Calu3 (cell line): ENCODE measurements around the gene SLC12A8. TPM values are rescaled to one million over a fixed set of nuclear protein-coding genes. Genes with fewer than 3 reads are reported as not detected.
A peak's percentile ranks its signal among the peaks of the same experiment; 100 is the strongest.

ENCODE experiments used
- BruUV-seq: library from RNA; stranded (reverse); fragments of 400-500 nt; replicated peaks from 2 replicates; lab custom pipeline; 2021; lab: Mats Ljungman, UMichigan
- CTCF ChIA-PET: fragments of 300-600 bp; sonication (Branson Sonifier 250); formaldehyde crosslinking; loops from one replicate; lab custom pipeline; 2022; ENCODE audit warnings: antibody characterized with exemption; lab: Charles Lee
- DNase-seq: peaks from one replicate; pipeline ENCODE4 v3.0.0; 2022
- H3K27ac Mint-ChIP-seq: one replicate; pipeline ENCODE4 v1.8.0; 2022; ENCODE audit warnings: mixed read lengths; ENCODE audit not compliant: unreplicated experiment
- H3K27me3 Mint-ChIP-seq: one replicate; pipeline ENCODE4 v1.8.0; 2022; ENCODE audit warnings: mixed read lengths; ENCODE audit not compliant: unreplicated experiment
- H3K36me3 Mint-ChIP-seq: one replicate; pipeline ENCODE4 v1.8.0; 2022; ENCODE audit warnings: mild to moderate bottlenecking, moderate library complexity, mixed read lengths; ENCODE audit not compliant: insufficient read depth, unreplicated experiment
- H3K4me1 Mint-ChIP-seq: one replicate; pipeline ENCODE4 v1.8.0; 2022; ENCODE audit warnings: mild to moderate bottlenecking, low read depth, mixed read lengths; ENCODE audit not compliant: unreplicated experiment
- H3K4me3 Mint-ChIP-seq: one replicate; pipeline ENCODE4 v1.8.0; 2022; ENCODE audit warnings: mild to moderate bottlenecking, low read depth, moderate library complexity, mixed read lengths; ENCODE audit not compliant: unreplicated experiment
- H3K9me3 Mint-ChIP-seq: one replicate; pipeline ENCODE4 v1.8.0; 2022; ENCODE audit warnings: low read depth, mixed read lengths; ENCODE audit not compliant: unreplicated experiment
- CTCF ChIP-seq: fragments of 200-600 bp; IDR thresholded peaks from one replicate; pipeline ENCODE4 v1.8.0; 2022; ENCODE audit warnings: antibody characterized with exemption; ENCODE audit not compliant: unreplicated experiment
- intact Hi-C: fragments of 100-400 bp; cut with micrococcal nuclease; formaldehyde crosslinking; loops from one replicate; pipeline ENCODE4 v1.10.0; 2022; ENCODE audit not compliant: unreplicated experiment
- total RNA-seq: library from RNA; stranded (reverse); gene quantifications from 2 replicates; pipeline ENCODE4 v1.2.3, GENCODE V29; 2022

Gene SLC12A8
- total RNA-seq, 1 experiment from 2014 or later = 16.8 TPM

GRCh38 chr3:125134952-125135351 is 77.6 kb downstream of the SLC12A8 start:
- Mint-ChIP-seq H3K4me1 (no peaks in the 10 kb centered on the region), H3K27me3 (no peaks in the 10 kb centered on the region), H3K4me3 (no peak overlapping the region), H3K27ac (no peak overlapping the region), H3K36me3 (peaks cover 4% of the 10 kb centered on the region), H3K9me3 (no peaks in the 10 kb centered on the region)
- BruUV-seq = no TSS peak
- TF ChIP-seq CTCF = no peak
- no peak for DNase-seq
- CTCF ChIA-PET = no interaction called here
- intact Hi-C loops = no loop called here

GRCh38 chr3:125132815-125133214 is 79.7 kb downstream of the SLC12A8 start:
- CTCF ChIA-PET = no interaction called here
- DNase-seq = no peak
- no TSS peak for BruUV-seq
- Mint-ChIP-seq H3K36me3 (peaks cover 4% of the 10 kb centered on the region), H3K27me3 (no peaks in the 10 kb centered on the region), H3K4me3 (no peak overlapping the region), H3K27ac (no peak overlapping the region), H3K9me3 (no peaks in the 10 kb centered on the region), H3K4me1 (peaks cover 10% of the 10 kb centered on the region)
- intact Hi-C loops = no loop called here
- no peak for TF ChIP-seq CTCF

GRCh38 chr3:125129512-125129997 is 83.0 kb downstream of the SLC12A8 start:
- no peaks in the 10 kb centered on the region for H3K9me3 Mint-ChIP-seq
- DNase-seq = no peak
- no peak overlapping the region for H3K27ac Mint-ChIP-seq
- H3K27me3 Mint-ChIP-seq = no peaks in the 10 kb centered on the region
- H3K4me1 Mint-ChIP-seq = peaks cover 10% of the 10 kb centered on the region
- intact Hi-C loops = no loop called here
- H3K4me3 Mint-ChIP-seq = no peak overlapping the region
- no TSS peak for BruUV-seq
- CTCF ChIA-PET = interaction anchor here (1.5 kb wide), 2 partner anchors 24 to 34 kb away, joined by 3 read pairs; no protein-coding TSS in a partner anchor
- no peaks in the 10 kb centered on the region for H3K36me3 Mint-ChIP-seq
- no peak for TF ChIP-seq CTCF

GRCh38 chr3:125128861-125129501 is 83.6 kb downstream of the SLC12A8 start:
- TF ChIP-seq CTCF = no peak
- peak; percentile 27 for DNase-seq
- H3K9me3 Mint-ChIP-seq = no peaks in the 10 kb centered on the region
- H3K27me3 Mint-ChIP-seq = no peaks in the 10 kb centered on the region
- peaks cover 10% of the 10 kb centered on the region for H3K4me1 Mint-ChIP-seq
- H3K36me3 Mint-ChIP-seq = no peaks in the 10 kb centered on the region
- intact Hi-C loops = no loop called here
- no peak overlapping the region for H3K27ac Mint-ChIP-seq
- CTCF ChIA-PET = interaction anchor here (1.5 kb wide), 2 partner anchors 24 to 35 kb away, joined by 3 read pairs; no protein-coding TSS in a partner anchor
- H3K4me3 Mint-ChIP-seq = no peak overlapping the region
- no TSS peak for BruUV-seq
